Activated naive CD4-positive, alpha-beta T cell treated with anti-CD3 and anti-CD28 coated beads, Interleukin-2, amount 10 ng/mL, durations not matched to agents 7 days and 5 days (primary cell): ENCODE results near the gene SPTLC2.
A peak's percentile ranks its signal among the peaks of the same experiment; 100 is the strongest.

Experiments used
- CTCF ChIA-PET: fragments of 350-600 bp; sonication (Branson Sonifier 250); formaldehyde crosslinking; loops from one replicate; lab custom pipeline; 2021; ENCODE audit warnings: antibody characterized with exemption; lab: Charles Lee
- DNase-seq: peaks from one replicate; pipeline ENCODE4 v3.0.0-alpha.2; 2020
- H3K27ac Mint-ChIP-seq: one replicate; pipeline ENCODE4 v1.8.0; 2021; ENCODE audit warnings: mild to moderate bottlenecking, moderate library complexity, mixed read lengths
- H3K27me3 Mint-ChIP-seq: one replicate; pipeline ENCODE4 v1.8.0; 2021; ENCODE audit warnings: mild to moderate bottlenecking, mixed read lengths
- H3K36me3 Mint-ChIP-seq: one replicate; pipeline ENCODE4 v1.8.0; 2021; ENCODE audit warnings: mixed read lengths
- H3K4me1 Mint-ChIP-seq: one replicate; pipeline ENCODE4 v1.8.0; 2021; ENCODE audit warnings: mixed read lengths
- H3K4me3 Mint-ChIP-seq: one replicate; pipeline ENCODE4 v1.8.0; 2021; ENCODE audit warnings: mild to moderate bottlenecking, moderate library complexity, mixed read lengths
- H3K9me3 Mint-ChIP-seq: one replicate; pipeline ENCODE4 v1.8.0; 2021; ENCODE audit warnings: mixed read lengths

SPTLC2 gene

DNA sequence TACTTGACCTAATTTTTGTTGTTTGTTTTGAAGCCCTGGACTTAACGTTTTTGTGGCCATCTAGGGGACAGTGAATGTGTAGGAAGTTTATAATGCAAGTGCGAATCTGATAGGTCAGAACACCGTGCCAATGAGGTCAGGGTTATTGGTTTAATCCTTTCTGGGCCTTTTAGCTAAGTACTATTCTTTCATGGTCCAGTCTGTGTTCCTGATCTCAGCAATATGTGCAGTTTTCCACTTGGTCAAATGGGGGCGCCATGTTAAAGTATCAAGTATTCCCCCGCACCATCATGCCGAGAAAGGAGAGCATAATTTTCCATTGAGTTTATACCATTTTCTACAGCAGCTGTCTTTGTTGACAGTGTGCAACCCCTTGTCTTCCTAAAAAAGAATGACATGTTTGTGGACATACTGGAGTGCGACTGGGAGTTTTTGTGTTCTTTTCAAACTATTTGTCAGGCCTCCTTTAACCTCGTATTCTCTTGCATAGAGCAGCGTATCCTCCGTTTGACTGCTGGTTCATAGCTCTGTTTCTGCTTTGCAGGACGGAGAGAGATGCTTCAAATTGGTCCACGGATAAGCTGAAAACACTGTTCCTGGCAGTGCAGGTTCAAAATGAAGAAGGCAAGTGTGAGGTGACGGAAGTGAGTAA is 157.2 kb downstream of the SPTLC2 start:
- H3K4me1 Mint-ChIP-seq = peaks cover 31% of the 10 kb centered on the region
- peaks cover 42% of the 10 kb centered on the region for H3K36me3 Mint-ChIP-seq
- H3K27me3 Mint-ChIP-seq = no peaks in the 10 kb centered on the region
- peak; percentile 82 for DNase-seq
- CTCF ChIA-PET = interaction anchor here (0.5 to 2.6 kb wide), 26 partner anchors 8 to 324 kb away, joined by 3 to 33 read pairs (median 3); partner anchors contain the start of genes SAMD15, SLIRP and TMED8
- H3K27ac Mint-ChIP-seq = peak overlapping the region; percentile 98
- H3K4me3 Mint-ChIP-seq = peak overlapping the region; percentile 99
- no peaks in the 10 kb centered on the region for H3K9me3 Mint-ChIP-seq

DNA sequence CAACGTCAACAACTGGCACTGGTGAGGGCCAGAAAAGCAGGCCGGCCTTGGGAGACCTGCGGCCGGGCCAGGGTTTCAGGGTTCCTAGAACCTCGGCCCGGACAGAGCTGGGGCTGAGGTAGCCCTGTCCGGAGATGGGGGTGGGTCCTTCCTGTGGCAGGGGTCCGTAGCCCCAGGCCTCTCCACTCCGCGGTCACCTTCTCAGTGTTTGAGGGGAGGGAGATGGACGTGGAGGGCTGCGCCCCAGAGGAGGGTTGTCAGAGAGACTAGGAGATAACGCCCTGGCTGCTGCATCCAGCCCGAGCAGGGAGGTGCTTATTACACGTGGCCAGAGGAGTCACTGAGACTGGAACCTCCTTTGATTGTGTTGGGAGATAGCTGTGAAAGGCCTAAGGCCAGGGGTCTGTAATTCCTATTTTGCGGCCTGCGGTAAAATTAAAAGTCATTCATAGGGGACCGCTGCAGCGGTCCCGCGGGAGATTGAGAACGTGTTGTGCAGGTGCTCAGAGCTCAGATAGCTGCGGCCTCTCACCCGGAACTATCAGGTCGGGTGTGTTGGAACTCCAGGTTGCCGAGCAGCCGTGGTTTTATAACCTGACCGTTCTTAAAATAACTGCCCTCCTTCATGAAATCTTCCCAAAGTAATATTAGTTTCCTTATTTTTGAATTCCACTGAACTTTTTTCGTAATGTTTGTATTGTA is 158.0 kb downstream of the SPTLC2 start:
- H3K36me3 Mint-ChIP-seq = peaks cover 38% of the 10 kb centered on the region
- peaks cover 31% of the 10 kb centered on the region for H3K4me1 Mint-ChIP-seq
- H3K4me3 Mint-ChIP-seq = peak overlapping the region; percentile 99
- CTCF ChIA-PET = interaction anchor here (0.5 to 2.6 kb wide), 17 partner anchors 56 to 500 kb away, joined by 3 to 33 read pairs (median 3); partner anchors contain the start of genes ADCK1 and SLIRP
- H3K9me3 Mint-ChIP-seq = no peaks in the 10 kb centered on the region
- H3K27ac Mint-ChIP-seq = peak overlapping the region; percentile 98
- peak; percentile 59 for DNase-seq
- H3K27me3 Mint-ChIP-seq = no peaks in the 10 kb centered on the region

DNA sequence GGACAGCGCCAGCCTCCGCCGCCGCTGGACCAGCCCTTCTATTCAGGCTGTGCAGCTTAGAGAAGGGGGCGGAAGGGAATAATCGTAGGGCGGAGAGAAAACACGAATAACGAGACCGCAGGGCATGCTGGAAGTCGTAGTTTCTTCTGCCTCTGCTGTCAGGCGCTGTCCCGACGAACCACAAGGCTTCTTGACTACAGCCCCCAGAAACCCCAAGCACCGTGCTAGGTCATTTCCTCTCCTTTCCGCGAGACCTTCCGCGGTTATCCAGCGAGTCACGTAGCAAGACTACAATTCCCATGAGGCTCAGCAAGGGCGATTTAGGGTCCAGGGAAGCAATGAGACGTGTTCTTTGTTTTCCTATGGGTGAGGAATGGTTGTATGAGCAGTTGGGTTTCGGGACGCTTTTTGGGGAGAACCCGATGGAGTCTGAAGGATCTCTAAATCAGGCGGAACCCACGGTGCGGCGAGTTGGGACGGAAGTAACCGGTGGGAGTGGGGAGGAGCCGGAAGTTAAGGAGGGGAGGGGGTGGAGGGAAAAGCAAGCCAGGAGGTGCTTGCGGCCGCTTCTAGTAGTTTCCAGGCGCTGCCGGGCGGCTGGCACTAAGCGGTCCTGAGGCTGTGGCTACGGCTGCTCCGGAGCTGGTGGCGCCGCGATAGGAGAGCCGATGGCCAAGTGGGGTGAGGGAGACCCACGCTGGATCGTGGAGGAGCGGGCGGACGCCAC is 158.8 kb downstream of the SPTLC2 start, which contains the start of the genes AHSA1 and VIPAS39:
AHSA1 (plus strand) TSS at position 572 of the 727 bp plus-strand sequence; CDS start at position 669, 97 bp downstream.
VIPAS39 (minus strand) TSS at position 80 of the 727 bp plus-strand sequence. CDS start 3,499 bp downstream, outside the sequence.
- peak within 1 kb of the TSS; percentile 98 for H3K27ac Mint-ChIP-seq
- H3K4me1 Mint-ChIP-seq = peaks cover 31% of the 10 kb centered on the region
- peaks cover 40% of the 10 kb centered on the region for H3K36me3 Mint-ChIP-seq
- peak; percentile 97 for DNase-seq
- no peaks in the 10 kb centered on the region for H3K27me3 Mint-ChIP-seq
- H3K4me3 Mint-ChIP-seq = peak within 1 kb of the TSS; percentile 99
- CTCF ChIA-PET = interaction anchor here (0.6 to 2.6 kb wide), 8 partner anchors 94 to 500 kb away, joined by 3 to 33 read pairs (median 4); partner anchors contain the start of gene ADCK1
- no peaks in the 10 kb centered on the region for H3K9me3 Mint-ChIP-seq

DNA sequence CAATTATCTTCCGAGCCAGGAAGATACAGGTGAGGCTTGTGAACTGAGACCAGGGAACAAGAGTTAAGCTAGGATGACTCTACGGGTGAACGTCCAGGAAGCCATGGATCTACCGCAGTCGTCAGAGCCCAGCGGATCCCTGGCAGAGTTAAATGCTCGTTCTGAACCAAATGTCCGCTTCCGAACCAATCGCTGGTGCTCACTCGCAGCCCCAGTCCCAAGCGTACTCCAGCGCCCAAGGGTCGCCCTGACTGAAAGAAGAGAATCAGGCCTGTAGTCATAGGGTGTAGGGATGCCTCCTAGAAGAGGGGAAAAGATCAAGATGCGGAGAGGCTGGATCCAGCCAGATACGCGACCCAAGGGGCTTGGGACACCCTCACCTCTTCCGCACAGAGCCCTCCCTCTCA is 159.3 kb downstream of the SPTLC2 start:
- H3K27me3 Mint-ChIP-seq = no peaks in the 10 kb centered on the region
- CTCF ChIA-PET = interaction anchor here (0.9 to 1.3 kb wide), 2 partner anchors 151 to 156 kb away, joined by 3 read pairs; no protein-coding TSS in a partner anchor
- no peak for DNase-seq
- no peaks in the 10 kb centered on the region for H3K9me3 Mint-ChIP-seq
- peaks cover 37% of the 10 kb centered on the region for H3K36me3 Mint-ChIP-seq
- peaks cover 31% of the 10 kb centered on the region for H3K4me1 Mint-ChIP-seq
- H3K4me3 Mint-ChIP-seq = peak overlapping the region; percentile 99
- peak overlapping the region; percentile 98 for H3K27ac Mint-ChIP-seq
